H7 (cell line): ENCODE data around the gene VPS33A. TPM values are rescaled to one million over a fixed set of nuclear protein-coding genes. Genes with fewer than 3 reads are reported as not detected.

Experiments used
- DNase-seq: peaks from one replicate; pipeline ENCODE4 v3.0.0; 2012
- H3K27me3 ChIP-seq: 2 replicates; pipeline ENCODE4 v1.6.0; 2011; ENCODE audit warnings: mild to moderate bottlenecking, low read length; ENCODE audit not compliant: control insufficient read depth, insufficient read depth
- H3K36me3 ChIP-seq: replicated peaks from 2 replicates; pipeline ENCODE4 v1.5.1; 2011; ENCODE audit warnings: low read length; ENCODE audit not compliant: control insufficient read depth, insufficient read depth
- H3K4me3 ChIP-seq: 2 replicates; pipeline ENCODE4 v1.5.1; 2011; ENCODE audit warnings: low read depth, mild to moderate bottlenecking, control low read depth, low read length, moderate library complexity; ENCODE audit not compliant: insufficient read depth
- total RNA-seq: library from RNA; depleted of rRNA; stranded (reverse); fragments of >200 nt; shearing (Covaris generic); gene quantifications from 2 replicates; pipeline ENCODE4 v1.2.3, GENCODE V29; 2014; rRNA removed

The VPS33A gene
- total RNA-seq = 38.3 and 50.1 TPM in 2 replicates

DNA sequence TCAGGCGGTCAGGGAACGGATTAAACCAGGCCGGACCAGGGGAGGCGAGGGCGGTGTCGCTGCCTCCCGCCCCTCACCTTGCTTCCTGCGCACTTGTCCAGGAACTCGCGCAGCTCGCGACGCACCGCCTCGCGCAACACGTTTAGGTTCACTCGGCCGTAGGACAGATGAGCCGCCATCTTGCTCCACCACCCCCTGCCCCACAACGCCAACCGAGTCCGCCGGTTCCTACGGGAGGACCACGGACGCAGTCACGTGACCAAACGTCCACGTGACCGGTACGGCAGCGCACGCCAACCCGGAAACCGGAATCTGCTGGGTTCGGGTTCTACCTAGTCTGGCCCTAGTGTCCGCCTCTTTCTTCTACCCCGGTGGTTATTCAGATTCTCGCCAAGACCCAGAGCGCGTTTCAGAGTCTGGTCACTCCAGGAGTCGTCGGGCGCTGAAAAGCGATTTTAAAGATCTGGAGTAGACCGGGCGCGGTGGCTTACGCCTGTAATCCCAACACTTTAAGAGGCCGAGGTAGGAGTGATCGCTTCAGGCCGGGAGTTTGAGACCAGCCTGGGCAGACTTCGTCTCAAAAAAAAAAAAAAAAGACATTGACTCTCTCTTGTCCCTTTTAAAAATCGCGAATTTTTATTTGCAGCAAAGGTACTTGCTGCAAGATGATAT lies at the start of gene VPS33A:
VPS33A (minus strand) TSS at position 265 of the 672 bp plus-strand sequence; CDS start at position 179, 86 bp downstream.
- Histone ChIP-seq H3K36me3 (no peaks in the 10 kb centered on the region; the same call in 1 of the 2 replicates), H3K27me3 (no peaks in the 10 kb centered on the region), H3K4me3 (peak within 1 kb of the TSS; percentile 89)
- peak; percentile 97 for DNase-seq

DNA sequence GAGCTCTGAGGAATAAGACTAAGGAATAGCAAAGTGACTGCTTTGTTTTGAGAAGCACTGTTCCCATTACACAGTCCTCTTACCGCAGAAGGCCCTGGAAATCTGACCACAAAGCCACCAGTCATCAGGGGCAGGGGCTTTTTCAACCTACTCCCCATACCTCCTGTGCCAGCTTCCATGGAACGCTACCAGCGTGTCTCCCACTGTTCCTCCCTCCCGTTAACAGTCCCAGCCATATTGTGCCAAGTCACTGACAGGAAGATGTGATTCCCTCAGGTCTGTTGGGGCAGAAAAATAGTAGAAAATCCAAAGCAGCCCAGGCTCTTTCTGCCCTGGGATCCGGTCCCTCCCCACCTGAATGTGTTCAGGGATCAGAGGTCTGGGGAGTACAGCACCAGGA lies 46.6 kb upstream of the VPS33A start:
- no peak for DNase-seq
- Histone ChIP-seq H3K27me3 (no peaks in the 10 kb centered on the region), H3K4me3 (no peak overlapping the region), H3K36me3 (no peaks in the 10 kb centered on the region)

DNA sequence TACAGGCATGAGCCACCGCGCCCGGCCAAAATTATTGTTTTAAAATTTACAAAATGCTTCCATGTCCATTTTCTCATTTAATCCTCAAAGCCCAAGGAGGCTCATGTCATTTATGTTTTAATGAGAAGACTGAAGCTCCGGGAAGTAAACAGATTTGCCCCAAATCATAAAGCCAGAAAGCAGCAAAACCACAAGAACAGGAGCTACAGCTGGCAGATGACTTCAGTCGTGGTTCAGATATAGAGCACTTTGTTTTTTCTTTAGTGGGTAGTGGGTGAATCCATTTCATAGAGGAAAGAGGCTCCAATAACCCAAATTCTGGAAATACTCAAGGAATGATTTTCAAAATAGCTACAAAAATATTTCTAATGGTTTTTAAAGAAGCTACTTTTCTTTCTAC lies 45.4 kb upstream of the VPS33A start:
- Histone ChIP-seq H3K36me3 (no peaks in the 10 kb centered on the region), H3K27me3 (no peaks in the 10 kb centered on the region), H3K4me3 (no peak overlapping the region)
- no peak for DNase-seq

GRCh38 chr12:122310626-122311333 lies 44.5 kb upstream of the VPS33A start:
- H3K4me3 ChIP-seq = no peak overlapping the region
- H3K36me3 ChIP-seq = no peaks in the 10 kb centered on the region
- H3K27me3 ChIP-seq = no peaks in the 10 kb centered on the region
- no peak for DNase-seq

- Histone ChIP-seq H3K27me3 (no peaks in the 10 kb centered on the region), H3K36me3 (no peaks in the 10 kb centered on the region), H3K4me3 (no peak overlapping the region)
- no peak for DNase-seq
Measured at GRCh38 chr12:122309564-122310121, 43.3 kb upstream of the VPS33A start.

GRCh38 chr12:122308811-122309210 lies 42.5 kb upstream of the VPS33A start:
- no peaks in the 10 kb centered on the region for H3K36me3 ChIP-seq
- no peak overlapping the region for H3K4me3 ChIP-seq
- no peak for DNase-seq
- no peaks in the 10 kb centered on the region for H3K27me3 ChIP-seq

GRCh38 chr12:122306407-122306806 lies 40.1 kb upstream of the VPS33A start:
- H3K36me3 ChIP-seq = no peaks in the 10 kb centered on the region
- peak; percentile 67 for DNase-seq
- H3K27me3 ChIP-seq = no peaks in the 10 kb centered on the region
- no peak overlapping the region for H3K4me3 ChIP-seq

- no peaks in the 10 kb centered on the region for H3K36me3 ChIP-seq
- H3K27me3 ChIP-seq = no peaks in the 10 kb centered on the region
- no peak for DNase-seq
- no peak overlapping the region for H3K4me3 ChIP-seq
Measured at GRCh38 chr12:122304924-122305323, 38.6 kb upstream of the VPS33A start.

- no peak overlapping the region for H3K4me3 ChIP-seq
- no peak for DNase-seq
- H3K36me3 ChIP-seq = no peaks in the 10 kb centered on the region
- no peaks in the 10 kb centered on the region for H3K27me3 ChIP-seq
Measured at GRCh38 chr12:122303068-122303467, 36.8 kb upstream of the VPS33A start.

GRCh38 chr12:122298071-122298748 lies 31.9 kb upstream of the VPS33A start:
- H3K36me3 ChIP-seq = no peaks in the 10 kb centered on the region; the same call in 1 of the 2 replicates
- H3K4me3 ChIP-seq = no peak overlapping the region
- DNase-seq = no peak
- H3K27me3 ChIP-seq = no peaks in the 10 kb centered on the region

DNA sequence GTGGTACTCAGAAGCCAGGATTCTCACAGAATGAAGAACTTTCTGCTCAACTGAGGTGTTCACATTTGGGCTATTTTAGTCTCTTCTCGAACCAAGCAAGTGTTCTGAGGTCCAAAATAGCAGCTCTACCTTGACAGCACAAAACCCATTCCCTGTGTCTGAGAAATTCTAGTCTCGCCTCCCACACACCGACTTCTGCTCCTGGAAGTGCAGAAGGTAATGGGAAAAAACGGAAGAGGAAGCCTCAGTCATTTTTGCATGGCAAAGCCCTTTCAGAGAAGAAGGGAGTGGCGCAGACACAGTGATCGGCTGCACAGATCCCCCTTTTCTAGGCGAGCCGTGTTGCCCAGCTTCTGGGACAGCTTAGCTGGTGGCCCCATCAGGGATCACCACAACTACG lies 31.2 kb upstream of the VPS33A start:
- H3K36me3 ChIP-seq = no peaks in the 10 kb centered on the region; the same call in 1 of the 2 replicates
- no peaks in the 10 kb centered on the region for H3K27me3 ChIP-seq
- H3K4me3 ChIP-seq = no peak overlapping the region

DNA sequence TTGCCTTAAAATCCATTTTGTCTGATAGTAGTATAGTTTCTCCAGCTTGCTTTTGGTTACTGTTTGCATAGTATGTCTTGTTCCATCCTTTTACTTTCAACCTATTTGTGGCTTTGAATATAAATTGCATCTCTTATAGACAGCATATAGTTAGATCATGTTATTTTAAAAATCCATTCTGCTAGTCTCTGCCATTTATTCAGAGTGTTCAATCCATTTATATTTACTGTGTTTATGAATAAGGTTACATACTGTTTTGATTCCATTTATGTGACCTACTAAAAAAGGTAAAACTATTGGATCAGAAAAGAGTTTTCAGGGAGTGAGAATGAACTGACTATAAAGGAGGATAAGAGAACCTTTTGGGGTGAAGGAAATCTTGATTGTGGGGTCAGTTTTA lies 29.6 kb upstream of the VPS33A start:
- H3K36me3 ChIP-seq = no peaks in the 10 kb centered on the region; the same call in 1 of the 2 replicates
- DNase-seq = no peak
- H3K27me3 ChIP-seq = no peaks in the 10 kb centered on the region
- no peak overlapping the region for H3K4me3 ChIP-seq

More for the DNA sequence above, 31.2 kb upstream of the VPS33A start:
- no peak for DNase-seq

- no peaks in the 10 kb centered on the region for H3K27me3 ChIP-seq
- DNase-seq = no peak
- H3K36me3 ChIP-seq = no peaks in the 10 kb centered on the region; the same call in 1 of the 2 replicates
- no peak overlapping the region for H3K4me3 ChIP-seq
Measured at GRCh38 chr12:122293081-122293480, 26.8 kb upstream of the VPS33A start.

GRCh38 chr12:122291431-122291830 lies 25.1 kb upstream of the VPS33A start:
- no peak for DNase-seq
- no peaks in the 10 kb centered on the region; the same call in 1 of the 2 replicates for H3K36me3 ChIP-seq
- no peaks in the 10 kb centered on the region for H3K27me3 ChIP-seq
- H3K4me3 ChIP-seq = no peak overlapping the region
